SU-DHL-6 (cell line): Measurements from ENCODE around the gene NCF4.

Source experiments
- H2AFZ ChIP-seq: fragments of 200-600 bp; sonication (generic); 2 replicates; pipeline ENCODE4 v1.6.1; 2014; ENCODE audit warnings: low read depth, mild to moderate bottlenecking, moderate library complexity, mixed read lengths, antibody characterized with exemption, low read length; ENCODE audit not compliant: severe bottlenecking
- H3F3A ChIP-seq: fragments of 200-600 bp; shearing (Covaris generic); 2 replicates; pipeline ENCODE4 v1.6.0; 2016; ENCODE audit warnings: antibody characterized with exemption, mild to moderate bottlenecking; ENCODE audit not compliant: insufficient read depth
- H3K27ac ChIP-seq: fragments of 200-600 bp; sonication (generic); 2 replicates; pipeline ENCODE4 v1.5.1; 2016; ENCODE audit warnings: low read depth, mild to moderate bottlenecking, low read length, moderate library complexity, mixed read lengths
- H3K27me3 ChIP-seq: fragments of 200-600 bp; sonication (generic), shearing (Covaris generic); 2 replicates; pipeline ENCODE4 v1.6.0; 2014; ENCODE audit warnings: mild to moderate bottlenecking, low read length
- H3K36me3 ChIP-seq: fragments of 200-600 bp; sonication (generic); 2 replicates; pipeline ENCODE4 v1.6.1; 2014; ENCODE audit warnings: mild to moderate bottlenecking, low read length, mixed read lengths
- H3K4me2 ChIP-seq: fragments of 300-600, 200-600 bp; shearing (Covaris generic), sonication (generic); 2 replicates; pipeline ENCODE4 v1.6.0; 2014; ENCODE audit warnings: low read length, low read depth, mild to moderate bottlenecking; ENCODE audit not compliant: poor library complexity, severe bottlenecking
- H3K4me3 ChIP-seq: fragments of 200-600 bp; sonication (generic); 2 replicates; pipeline ENCODE4 v1.5.1; 2014; ENCODE audit warnings: antibody characterized with exemption, low read length, mild to moderate bottlenecking, mixed read lengths; ENCODE audit not compliant: insufficient read depth, poor library complexity, severe bottlenecking
- H3K79me2 ChIP-seq: fragments of 200-600 bp; sonication (generic); 2 replicates; pipeline ENCODE4 v1.6.1; 2014; ENCODE audit warnings: mild to moderate bottlenecking, low read length, moderate library complexity; ENCODE audit not compliant: insufficient read depth
- H3K9ac ChIP-seq: fragments of 200-600 bp; sonication (generic); 2 replicates; pipeline ENCODE4 v1.7.0; 2014; ENCODE audit warnings: mild to moderate bottlenecking, low read length
- H3K9me2 ChIP-seq: fragments of 200-600 bp; sonication (generic); replicated peaks from 2 replicates; pipeline ENCODE4 v1.6.1; 2014; ENCODE audit warnings: low read length; ENCODE audit not compliant: insufficient read depth
- H3K9me3 ChIP-seq: fragments of 200-600 bp; sonication (generic); 2 replicates; pipeline ENCODE4 v1.6.1; 2014; ENCODE audit warnings: low read length, mixed read lengths; ENCODE audit not compliant: insufficient read depth
- H4K20me1 ChIP-seq: fragments of 200-600 bp; sonication (generic); 2 replicates; pipeline ENCODE4 v1.6.1; 2014; ENCODE audit warnings: low read depth, mild to moderate bottlenecking, antibody characterized with exemption, low read length, moderate library complexity, mixed read lengths
- CTCF ChIP-seq: fragments of 200-600 bp; sonication (generic); IDR thresholded peaks from one replicate; pipeline ENCODE4 v1.5.1; 2017; ENCODE audit warnings: antibody characterized with exemption, mild to moderate bottlenecking, low read length, moderate library complexity; ENCODE audit not compliant: insufficient read depth, poor library complexity, severe bottlenecking
- EZH2phosphoT487 ChIP-seq: fragments of 200-600 bp; sonication (generic), shearing (Covaris generic); conservative IDR thresholded peaks from 2 replicates; pipeline ENCODE4 v1.6.1; 2018; ENCODE audit warnings: mild to moderate bottlenecking, antibody characterized with exemption, low read length, moderate library complexity, mixed read lengths

The NCF4 gene

GRCh38 chr22:36924151-36924698 lies 63.4 kb downstream of the NCF4 start:
- H3K9ac ChIP-seq, result no peak overlapping the region
- H2AFZ ChIP-seq, result no peak overlapping the region
- no peak overlapping the region for H3K27ac ChIP-seq
- no peaks in the 10 kb centered on the region for H3F3A ChIP-seq
- H3K79me2 ChIP-seq, result no peaks in the 10 kb centered on the region
- TF ChIP-seq EZH2phosphoT487 (no peak), CTCF (no peak)
- no peaks in the 10 kb centered on the region for H4K20me1 ChIP-seq
- H3K4me3 ChIP-seq, result no peak overlapping the region
- no peaks in the 10 kb centered on the region for H3K9me3 ChIP-seq
- no peak overlapping the region for H3K4me2 ChIP-seq
- H3K27me3 ChIP-seq, result no peaks in the 10 kb centered on the region
- no peaks in the 10 kb centered on the region for H3K9me2 ChIP-seq
- H3K36me3 ChIP-seq, result no peaks in the 10 kb centered on the region

- H3K4me3 ChIP-seq, result no peak overlapping the region
- TF ChIP-seq EZH2phosphoT487 (no peak), CTCF (no peak)
- H3K9me3 ChIP-seq, result no peaks in the 10 kb centered on the region
- no peak overlapping the region for H3K9ac ChIP-seq
- H3K27me3 ChIP-seq, result no peaks in the 10 kb centered on the region
- H3K27ac ChIP-seq, result no peak overlapping the region
- H3F3A ChIP-seq, result no peaks in the 10 kb centered on the region
- H4K20me1 ChIP-seq, result no peaks in the 10 kb centered on the region
- H3K36me3 ChIP-seq, result no peaks in the 10 kb centered on the region
- H3K9me2 ChIP-seq, result no peaks in the 10 kb centered on the region
- H3K79me2 ChIP-seq, result no peaks in the 10 kb centered on the region
- no peak overlapping the region for H2AFZ ChIP-seq
- no peak overlapping the region for H3K4me2 ChIP-seq
Measured at GRCh38 chr22:36925388-36926290, 64.8 kb downstream of the NCF4 start.

- H4K20me1 ChIP-seq, result no peaks in the 10 kb centered on the region
- no peaks in the 10 kb centered on the region for H3F3A ChIP-seq
- no peak overlapping the region for H3K4me2 ChIP-seq
- H3K79me2 ChIP-seq, result no peaks in the 10 kb centered on the region
- TF ChIP-seq CTCF (no peak), EZH2phosphoT487 (no peak)
- H3K4me3 ChIP-seq, result no peak overlapping the region
- H3K9me3 ChIP-seq, result no peaks in the 10 kb centered on the region
- no peaks in the 10 kb centered on the region for H3K9me2 ChIP-seq
- no peak overlapping the region for H3K27ac ChIP-seq
- H3K36me3 ChIP-seq, result no peaks in the 10 kb centered on the region
- H2AFZ ChIP-seq, result no peak overlapping the region
- H3K9ac ChIP-seq, result no peak overlapping the region
- no peaks in the 10 kb centered on the region for H3K27me3 ChIP-seq
Measured at GRCh38 chr22:36926309-36926708, 65.5 kb downstream of the NCF4 start.
